Endometrium (tissue), 2 donors: ENCODE results near the gene CYGB.
"Not testable (repeated sequence)": the region's sequence is repeated elsewhere in the genome, so short reads cannot be mapped to it uniquely, and the experiment has no call there.

Source experiments
- FAIRE-seq: peaks from 2 replicates; lab custom pipeline; 2012; peaks lifted over from hg19 to GRCh38; lab: Jason Lieb, UNC
- donor health status: control.
- donor health status: control.

The CYGB gene

DNA sequence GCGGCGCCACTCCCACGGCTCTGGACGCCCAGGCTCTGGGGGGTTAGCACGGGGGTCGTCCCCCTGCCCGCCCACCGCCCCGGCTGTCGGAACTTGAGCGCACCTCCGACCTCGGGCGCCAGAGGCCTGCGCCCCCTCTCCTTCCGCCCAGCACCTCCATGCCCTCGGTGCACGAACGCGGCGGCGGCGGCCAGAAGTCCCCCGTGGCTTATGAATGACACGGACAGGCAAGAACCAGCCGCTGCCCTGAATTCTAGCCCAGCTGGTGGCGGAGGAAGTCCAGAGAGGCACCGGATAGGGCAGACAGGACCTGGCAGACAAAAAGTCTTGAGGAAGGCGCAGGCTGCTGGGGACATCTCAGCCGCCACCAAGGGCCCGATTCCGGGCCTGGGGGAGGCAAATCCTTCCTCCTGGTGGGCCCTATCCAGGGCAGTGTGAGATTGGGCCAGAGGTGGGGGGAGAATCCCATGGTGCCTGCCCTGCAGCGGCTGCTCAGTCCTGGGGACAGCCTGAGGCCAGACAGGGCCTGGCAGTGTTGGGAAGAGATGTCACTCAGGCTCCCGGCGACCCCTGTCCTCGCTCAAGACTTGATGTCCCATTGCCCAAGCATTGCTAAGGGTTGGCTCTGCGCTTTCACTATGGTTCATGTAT, 897 bp upstream of the CYGB start:
- FAIRE-seq = no peak

DNA sequence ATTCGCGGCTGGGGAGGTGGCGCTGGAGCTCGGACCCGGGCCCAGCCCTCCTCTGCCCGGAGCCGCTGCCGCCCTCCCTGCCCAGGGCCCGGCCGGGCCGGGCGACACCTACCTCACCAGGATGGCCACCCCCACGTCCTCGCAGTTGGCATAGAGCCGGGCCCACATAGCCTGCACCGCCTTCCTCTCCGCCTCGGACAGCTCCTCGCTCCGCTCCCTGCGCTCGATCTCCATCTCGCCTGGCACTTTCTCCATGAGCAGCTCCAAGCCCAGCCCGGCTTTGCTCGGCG, 276 bp downstream of the CYGB start:
- no peak for FAIRE-seq

DNA sequence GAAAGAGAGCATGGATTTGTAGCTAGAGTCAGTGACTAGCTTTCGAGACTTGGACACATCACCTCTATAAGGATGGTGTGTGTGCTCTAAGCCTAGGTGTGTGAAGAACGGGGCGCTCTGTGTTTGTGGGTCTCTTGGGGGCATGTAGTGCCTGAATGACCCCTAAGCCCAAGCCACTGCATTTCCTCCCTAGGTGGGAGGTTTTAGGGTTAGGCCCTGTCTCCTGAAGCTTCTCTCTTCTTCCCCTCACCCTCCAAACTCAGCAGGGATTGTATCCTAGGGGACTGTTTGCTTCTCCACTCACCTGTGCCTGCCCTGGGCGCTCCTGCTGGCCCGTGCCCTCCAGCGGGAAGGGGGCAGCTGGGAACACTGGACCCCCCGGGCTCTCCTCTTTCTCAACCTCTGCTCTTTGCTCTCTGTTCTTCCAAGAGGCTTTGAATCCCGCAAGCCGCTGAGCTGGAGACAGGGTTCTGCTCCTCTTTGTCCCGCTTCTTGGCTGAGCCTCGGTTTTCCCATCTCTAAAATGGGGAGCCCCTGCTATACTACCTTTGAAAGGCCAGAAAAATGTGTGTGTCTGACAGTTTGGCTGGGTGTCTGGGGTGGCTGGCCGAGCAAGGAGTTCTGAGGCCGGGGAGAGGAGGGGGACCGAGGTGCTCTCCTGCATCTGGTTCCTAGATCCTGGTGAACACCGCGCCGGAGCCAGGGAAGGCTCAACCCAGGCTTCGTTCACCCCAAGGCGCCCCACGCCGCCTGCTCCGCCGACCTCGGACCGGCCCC, 810 bp downstream of the CYGB start:
- FAIRE-seq = no peak

DNA sequence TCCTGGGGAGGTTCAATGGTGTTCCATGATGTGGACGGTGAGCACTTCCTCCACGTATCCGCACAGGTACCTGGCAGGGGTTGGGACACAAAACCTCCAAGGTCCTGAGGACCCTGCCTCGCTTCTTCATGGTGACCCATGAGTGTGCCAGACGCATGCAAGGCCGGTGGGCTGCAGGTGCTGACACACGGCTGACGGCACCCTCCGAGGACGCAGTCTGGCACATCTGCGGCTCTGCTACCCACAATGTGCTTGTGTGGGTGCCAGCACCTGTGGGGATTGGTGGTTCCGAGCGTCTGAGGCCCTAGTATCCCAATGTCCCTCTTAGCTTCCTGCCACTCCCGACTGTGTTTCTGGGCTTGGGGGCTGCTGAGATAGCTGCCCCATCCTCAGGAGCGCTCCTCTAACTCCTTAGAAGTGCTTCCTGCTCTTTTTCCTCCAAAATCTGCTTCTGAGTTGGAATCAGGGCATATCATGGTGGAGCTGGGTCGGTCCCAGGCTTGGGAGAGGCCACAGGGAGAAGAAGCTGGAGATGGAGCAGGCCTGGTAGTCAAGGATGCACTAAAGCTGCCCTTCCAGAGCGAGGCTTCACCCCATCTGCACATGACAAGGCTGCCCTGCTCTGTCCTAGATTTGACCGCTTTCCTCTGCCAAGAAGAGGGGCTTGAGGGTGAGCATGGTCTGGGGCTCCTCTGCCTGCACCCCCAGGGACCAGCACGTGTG, 1.6 kb downstream of the CYGB start:
- FAIRE-seq = no peak

DNA sequence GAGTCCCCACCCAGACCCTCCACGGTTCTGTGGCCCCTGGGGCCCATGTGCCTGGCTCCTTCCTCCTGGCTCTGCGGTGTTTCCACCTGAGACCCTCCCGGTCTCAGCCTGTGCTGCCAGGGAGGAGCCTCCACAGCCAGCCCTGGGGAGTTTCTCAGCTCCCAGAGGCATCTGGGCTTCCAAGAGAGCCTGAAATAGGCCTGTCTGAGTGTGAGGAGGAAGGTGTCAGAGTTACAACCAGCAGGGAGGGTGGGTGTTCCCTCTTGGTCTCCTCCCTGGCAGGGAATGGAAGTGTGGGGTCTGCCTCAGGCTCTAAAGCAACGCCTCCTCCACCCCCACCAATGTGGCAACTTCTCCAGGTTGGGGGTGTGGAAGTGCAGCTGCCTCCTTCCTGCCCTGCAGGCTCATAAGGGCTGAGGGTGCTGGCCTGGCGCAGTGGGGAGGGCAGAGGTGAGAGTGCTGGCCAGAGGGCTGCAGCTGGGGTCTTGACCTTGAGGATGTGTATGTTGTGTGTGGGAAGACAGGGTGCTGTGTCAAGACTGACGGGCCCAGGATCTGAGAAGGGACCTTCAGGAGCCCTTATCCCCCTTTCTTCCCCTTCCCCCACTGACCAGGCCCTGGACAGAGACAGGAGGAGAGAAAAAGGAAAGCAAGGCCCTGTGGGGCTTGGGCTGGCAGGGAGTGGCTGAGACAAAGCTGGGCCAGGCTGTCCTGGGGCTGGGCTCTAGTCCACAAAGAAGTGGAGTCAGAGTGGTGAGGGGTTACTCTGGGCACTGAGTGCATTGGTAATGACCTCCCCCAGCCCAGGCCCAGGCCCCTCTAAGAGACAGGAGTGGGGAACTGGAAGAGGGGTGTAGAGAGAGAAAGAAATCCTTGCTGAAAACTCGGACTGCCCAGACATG, 2.4 kb downstream of the CYGB start:
- FAIRE-seq = no peak

DNA sequence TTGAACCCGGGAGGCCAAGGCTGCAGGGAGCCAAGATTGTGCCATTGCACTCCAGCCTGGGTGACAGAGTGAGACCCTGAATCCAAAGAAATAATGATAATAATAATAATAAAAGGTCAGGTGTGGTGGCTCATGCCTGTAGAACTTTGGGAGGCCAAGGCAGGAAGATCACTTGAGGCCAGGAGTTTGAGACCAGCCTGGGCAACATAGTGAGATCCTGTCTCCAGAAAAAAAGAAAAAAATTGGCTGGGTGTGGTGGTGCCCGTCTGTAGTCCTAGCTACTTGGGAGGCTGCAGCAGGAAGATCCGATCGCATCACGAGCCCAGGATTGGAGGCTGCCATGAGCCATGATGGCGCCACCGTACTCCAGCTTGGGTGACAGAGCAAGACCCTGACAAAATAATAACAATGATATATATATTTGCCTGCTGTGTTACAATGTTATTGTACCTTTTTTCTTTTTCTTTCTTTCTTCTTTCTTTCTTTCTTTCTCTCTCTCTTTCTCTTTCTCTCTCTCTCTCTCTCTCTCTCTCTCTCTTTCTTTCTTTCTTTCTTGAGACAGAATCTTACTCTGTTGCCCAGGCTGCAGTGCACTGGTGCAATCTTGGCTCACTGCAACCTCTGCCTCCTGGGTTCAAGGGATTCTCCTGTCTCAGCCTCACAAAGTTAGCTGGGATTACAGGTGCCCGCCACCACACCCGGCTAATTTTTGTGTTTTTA, 3.7 kb downstream of the CYGB start:
- not testable (repeated sequence) for FAIRE-seq

DNA sequence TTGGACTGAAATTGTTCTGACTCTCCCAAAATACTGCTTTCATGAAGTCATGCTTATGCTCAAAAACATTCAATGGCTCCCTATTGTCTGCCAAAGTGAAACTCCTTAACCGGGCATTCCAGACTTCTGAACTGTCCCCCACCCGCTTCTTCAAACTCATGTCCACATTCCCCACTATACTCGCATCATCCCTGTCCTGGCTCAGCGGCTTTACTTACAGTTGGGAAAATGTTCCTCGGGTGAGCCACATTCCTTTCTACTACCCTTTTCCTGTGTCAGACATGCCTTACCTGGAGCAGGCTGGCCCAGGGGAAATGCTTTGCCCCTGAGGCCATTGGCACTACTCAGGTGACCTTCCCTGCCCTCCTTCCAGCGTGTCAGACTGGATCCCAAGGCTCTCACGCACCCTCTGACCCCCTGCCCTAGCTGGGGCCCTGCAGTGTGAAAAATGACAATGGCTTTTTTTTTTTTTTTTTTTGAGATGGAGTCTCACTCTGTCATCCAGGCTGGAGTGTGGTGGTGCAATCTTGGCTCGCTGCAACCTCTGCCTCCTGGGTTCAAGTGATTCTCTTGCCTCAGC, 5.3 kb downstream of the CYGB start:
- no peak for FAIRE-seq

DNA sequence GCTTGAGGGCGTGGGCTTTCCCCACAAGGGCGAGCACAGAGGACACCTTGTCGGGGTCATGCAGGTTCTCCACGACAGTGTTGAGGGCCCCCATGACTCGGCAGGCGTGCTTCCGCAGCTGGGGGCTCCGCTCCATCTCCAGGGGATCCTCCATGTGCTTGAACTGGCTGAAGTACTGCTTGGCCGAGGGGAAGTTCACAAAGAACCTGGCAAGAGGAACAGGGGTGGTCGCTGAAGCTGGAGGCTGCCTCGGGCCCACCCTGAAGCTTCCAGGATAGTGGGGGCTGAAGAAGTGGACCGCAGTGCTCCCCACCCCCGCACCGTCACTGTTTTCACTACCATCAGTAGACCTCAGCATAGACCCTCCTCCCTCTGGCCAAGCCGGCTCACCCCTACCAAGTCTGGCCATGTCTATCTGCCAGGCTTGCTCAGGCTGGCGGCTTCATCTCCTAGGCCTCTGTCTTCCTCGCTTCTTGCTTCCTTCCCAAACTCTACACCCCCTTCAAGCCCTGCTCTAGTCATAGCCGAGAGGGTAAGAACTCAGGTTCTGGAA, 5.9 kb downstream of the CYGB start:
- no peak for FAIRE-seq

DNA sequence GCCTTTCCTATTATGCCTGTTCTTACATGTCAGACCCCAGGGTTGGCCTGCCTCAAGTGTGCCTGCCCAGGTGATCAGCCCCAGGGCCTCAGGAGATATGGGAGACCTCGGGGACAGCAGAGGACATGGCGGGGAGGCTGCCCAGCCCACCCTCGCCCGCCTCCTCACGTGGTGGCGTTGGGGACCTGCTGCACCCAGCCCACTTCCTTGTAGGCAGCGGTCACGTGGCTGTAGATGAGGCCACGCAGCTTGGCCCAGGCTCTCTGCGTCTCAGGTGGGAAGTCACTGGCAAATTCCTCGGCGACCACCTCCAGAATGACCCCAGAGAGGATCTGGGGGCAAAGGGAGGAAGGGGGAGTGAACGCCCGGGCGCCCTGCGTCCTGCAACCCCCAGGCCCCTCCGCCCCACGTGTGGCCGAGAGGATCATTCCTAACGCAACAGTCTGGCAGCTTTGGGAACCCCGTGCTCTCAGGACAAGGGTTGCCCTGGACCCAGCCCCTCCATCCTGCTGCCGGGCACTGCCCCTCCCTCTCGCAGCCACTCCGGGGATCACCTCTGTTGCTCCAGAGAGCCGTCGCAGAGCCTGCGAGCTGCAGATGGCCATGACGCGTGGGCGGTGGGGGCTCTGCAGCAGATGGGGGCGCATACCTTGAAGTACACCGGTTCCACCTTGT, 6.6 kb downstream of the CYGB start:
- FAIRE-seq = no peak

DNA sequence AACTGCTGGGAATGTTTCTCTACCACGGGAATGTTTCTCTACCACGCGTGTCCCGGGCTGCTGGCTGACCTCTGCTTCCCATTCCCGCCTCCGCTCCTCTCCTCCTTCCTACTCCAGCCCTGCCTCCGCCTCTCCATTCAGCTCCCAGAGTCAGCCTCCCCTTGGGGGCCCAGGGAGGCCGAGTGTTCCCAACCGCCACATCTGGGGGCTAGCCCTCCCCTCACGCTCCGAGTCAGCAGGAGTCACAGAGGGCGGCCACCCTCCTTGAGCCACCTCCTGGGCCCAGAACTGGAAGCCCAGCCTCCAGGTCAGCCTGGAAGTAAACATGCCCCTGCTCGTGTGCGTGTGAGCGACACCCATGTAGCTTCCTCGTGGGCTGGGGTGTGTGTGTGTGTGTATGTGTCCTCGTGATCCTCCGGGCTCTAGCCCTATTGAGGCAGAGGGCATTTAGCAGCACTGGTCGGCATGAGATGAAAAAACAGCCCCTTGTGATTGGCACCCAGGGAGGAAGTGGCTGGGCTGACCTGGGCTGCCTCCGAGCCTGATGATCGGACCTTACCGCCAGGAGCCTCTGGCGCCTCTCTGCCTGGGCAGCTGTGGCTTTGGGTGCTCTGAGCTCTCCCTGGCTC, 7.3 kb downstream of the CYGB start:
- no peak for FAIRE-seq

DNA sequence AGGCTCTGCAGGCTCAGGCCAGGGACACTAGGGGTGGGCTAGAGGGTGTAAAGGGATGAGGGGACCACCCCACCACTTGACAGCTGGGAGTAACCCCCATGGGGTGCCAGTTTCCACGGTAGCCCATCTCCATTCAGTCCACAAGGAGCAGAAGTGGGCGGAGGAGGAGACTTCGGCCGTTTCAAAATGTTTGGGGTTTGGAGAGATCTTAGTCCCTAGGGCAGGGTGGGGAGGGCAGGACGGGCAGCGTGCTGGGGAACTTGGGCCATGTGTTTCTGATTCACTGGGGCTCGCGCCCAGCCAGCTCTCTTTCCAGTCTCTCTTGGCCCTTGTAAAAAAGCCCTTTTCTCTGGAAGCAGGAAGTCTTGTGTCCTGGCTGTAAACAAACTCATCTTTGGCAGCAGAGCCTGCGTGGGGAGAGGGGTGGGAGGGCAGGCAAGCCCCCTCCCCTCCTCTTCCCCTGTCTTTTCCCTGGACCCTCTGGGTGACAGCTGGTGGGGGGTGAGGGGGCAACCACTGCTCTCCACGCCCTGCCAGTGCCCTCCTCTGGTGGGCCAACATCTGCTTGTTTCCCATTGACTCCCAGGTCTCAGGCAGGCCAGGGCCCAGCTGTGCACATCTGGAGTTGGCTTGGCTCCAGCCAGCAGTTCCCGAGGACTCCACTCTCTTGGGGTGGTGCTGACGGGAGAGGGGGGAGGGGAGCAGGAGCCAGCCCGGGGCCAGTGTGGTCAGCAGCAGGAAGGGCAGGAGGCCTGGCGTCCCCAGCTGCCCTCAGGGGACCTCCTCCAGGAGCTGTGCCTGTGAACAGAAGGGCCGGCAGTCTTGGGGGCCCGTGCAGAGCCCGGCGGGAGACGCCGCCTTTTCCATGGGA, 8.1 kb downstream of the CYGB start:
- no peak for FAIRE-seq

DNA sequence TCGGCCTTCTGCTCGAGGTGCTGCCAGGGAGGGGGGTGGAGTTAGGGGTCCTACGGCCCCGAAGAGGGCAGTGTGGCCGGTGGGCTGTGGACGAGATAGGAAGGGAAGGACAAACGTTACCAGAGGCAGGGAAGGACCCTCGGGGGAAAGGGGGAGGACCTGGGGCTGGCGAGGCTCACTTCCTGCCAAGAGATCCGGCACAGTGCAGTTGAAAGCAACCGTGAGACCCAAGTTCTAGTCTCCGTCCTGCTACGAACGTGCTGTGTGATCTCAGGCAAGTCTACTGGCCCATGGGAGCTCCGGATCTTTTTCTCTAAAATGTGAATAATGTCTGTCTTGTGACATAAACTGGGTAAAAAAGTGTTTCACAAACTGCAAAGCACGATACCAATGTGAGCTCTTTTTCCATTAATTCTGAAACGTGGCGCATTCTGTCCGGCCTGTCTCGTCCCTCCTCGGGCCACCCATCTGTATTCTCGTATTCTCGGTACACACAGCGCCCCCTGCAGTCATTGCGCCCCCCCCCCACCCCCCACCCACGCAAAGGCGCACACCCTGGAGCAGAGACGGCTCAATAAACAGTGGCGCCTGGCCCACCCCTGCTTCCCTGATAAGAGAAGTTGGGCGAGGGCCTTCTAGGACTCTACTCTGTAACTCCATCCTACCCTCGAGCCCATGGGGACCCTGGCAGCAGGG, 8.8 kb downstream of the CYGB start:
- no peak for FAIRE-seq

DNA sequence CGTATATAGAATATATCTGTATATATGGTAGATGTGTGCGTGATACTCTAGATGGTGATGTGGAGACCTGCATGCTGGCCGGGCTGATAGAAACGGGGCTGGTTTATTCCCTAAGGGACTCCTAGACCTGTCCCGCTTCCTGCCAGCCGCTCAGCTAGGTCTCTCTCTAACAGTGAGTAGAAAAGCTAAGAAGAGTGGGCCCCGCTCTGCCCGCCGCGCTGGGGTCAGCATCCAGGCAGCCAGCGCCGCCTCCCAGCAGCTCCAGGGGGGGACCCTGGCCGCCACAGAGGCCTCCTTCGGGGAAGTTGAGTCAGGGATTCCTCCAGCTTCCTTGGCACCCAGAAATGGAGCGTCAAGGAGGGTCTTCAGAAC, 9.4 kb downstream of the CYGB start:
- FAIRE-seq = no peak

DNA sequence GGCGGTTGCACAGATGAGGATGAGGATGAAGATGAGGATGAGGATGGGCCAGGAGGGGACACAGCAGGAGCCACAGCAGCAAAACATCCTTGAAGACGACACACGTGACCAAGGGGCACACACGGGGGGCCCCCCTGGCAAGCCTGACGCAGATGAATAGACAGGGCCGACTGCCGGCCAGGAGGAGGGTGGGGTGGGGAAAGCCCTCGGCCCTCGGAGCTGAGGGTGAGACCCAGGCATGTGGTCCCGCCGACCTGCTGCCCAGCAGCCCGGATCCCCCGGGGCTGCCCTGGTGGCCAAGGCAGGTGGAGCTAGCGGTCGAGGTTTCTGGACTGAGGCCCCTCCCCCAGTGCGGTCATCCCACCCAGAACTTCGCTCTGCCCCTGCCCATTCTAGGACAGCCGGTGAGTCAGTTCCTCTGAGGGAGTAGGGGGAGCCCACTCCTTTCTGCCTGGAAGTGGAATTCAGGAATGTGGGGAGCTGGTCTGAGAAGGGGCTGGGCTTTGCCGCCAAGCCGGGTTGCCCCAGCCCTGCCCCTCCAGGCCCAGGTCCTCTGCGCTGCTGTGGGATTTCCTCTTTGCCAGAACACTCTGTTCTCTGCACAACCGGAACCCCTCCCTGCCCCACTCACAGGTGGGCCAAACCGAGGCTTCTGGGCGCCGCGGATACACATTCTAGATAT, 9.9 kb downstream of the CYGB start:
- no peak for FAIRE-seq

DNA sequence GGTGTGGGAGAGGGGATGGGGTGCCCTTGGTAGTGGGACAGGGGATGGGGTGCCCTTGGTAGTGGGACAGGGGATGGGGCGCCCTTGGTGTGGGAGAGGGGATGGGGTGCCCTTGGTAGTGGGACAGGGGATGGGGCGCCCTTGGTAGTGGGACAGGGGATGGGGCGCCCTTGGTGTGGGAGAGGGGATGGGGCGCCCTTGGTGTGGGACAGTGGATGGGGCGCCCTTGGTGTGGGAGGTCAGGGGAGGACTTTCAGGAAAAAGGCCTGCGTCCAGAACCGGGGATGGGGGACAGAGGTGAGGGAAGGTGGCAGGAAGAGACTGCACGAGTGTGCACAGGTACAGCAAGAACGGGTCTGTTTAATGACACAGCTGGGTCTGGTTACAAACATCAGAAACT, 10.5 kb downstream of the CYGB start:
- not testable (repeated sequence) for FAIRE-seq

DNA sequence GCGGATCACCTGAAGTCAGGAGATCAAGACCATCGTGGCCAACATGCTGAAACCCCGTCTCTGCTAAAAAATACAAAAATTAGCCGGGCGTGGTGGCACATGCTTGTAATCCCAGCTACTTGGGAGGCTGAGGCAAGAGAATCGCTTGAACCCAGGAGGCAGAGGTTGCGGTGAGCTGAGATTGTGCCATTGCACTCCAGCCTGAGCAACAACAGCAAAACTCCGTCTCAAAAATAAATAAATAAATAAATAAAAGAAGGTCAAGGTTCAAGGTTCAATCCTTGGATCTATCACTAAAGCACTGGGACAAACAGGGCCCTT, 12.0 kb downstream of the CYGB start:
- FAIRE-seq = not testable (repeated sequence)

DNA sequence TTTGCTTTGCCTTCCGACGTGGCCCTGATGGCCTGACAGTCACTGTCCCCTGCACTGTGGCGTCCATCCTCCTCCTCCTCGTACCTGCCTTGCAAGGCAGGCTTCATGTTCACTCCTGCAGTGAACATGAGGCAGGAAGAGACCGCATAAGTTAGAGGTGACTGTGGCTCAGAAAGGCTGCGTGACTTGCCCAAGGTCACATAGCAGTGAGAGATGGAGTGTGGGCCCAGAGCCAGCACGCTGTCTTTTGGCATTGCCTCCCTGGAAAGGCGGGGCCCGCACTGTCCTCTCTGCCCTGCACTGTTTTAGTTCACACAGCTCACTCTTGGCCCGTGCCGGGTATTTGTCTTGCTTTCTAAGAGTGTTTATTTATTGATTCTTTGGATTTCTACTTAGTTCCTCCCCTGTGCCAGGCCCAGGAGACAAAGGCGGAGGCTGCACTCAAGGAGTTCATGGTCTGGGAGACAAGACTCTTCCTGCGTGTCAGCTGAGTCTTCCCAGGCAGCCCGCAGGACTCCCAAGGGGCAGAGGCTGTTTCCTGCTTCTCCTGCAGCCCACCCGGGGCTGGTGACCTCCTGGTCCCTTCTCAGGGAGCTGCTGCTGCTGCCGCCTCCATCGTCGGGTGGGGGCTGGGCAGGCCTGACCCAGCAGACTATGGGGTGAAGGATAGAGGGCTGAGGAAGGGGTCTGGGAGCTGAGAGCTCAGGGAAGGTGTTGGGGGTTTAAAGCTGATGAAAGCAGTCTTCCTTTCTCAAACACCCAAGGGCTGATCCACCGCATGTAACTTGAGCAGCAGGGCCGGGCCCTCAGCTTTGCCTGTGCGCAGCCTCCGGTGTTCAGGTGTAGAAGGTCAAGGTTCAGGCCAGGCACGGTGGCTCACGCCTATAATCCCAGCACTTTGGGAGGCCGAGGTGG, 12.7 kb downstream of the CYGB start:
- no peak for FAIRE-seq
